CD4-positive, alpha-beta T cell treated with Interleukin-15 for 1 hour (primary cell): ENCODE results near the gene NFAM1.

Experiments
- DNase-seq: peaks from one replicate; pipeline ENCODE4 v3.0.0-alpha.2; 2020

Gene NFAM1

GRCh38 chr22:42439021-42439567, 6.9 kb upstream of the NFAM1 start:
- DNase-seq: no peak

- DNase-seq: no peak
Observed at GRCh38 chr22:42438293-42438650, 6.1 kb upstream of the NFAM1 start.

GRCh38 chr22:42437488-42438292, 5.5 kb upstream of the NFAM1 start:
- DNase-seq: peak; percentile 83

- DNase-seq: no peak
Observed at GRCh38 chr22:42436404-42436803, 4.2 kb upstream of the NFAM1 start.

- DNase-seq: no peak
Observed at GRCh38 chr22:42434748-42435425, 2.7 kb upstream of the NFAM1 start.

GRCh38 chr22:42433754-42434682, 1.8 kb upstream of the NFAM1 start:
- no peak for DNase-seq

GRCh38 chr22:42432818-42433217, 615 bp upstream of the NFAM1 start:
- DNase-seq: no peak

- DNase-seq: no peak
Observed at GRCh38 chr22:42431401-42432019, 693 bp downstream of the NFAM1 start.

- DNase-seq: peak; percentile 33
Observed at GRCh38 chr22:42430528-42431125, 1.6 kb downstream of the NFAM1 start.

GRCh38 chr22:42428760-42429159, 3.4 kb downstream of the NFAM1 start:
- DNase-seq: no peak

GRCh38 chr22:42428025-42428424, 4.2 kb downstream of the NFAM1 start:
- DNase-seq: no peak

GRCh38 chr22:42427167-42427566, 5.0 kb downstream of the NFAM1 start:
- DNase-seq: no peak

GRCh38 chr22:42425989-42426355, 6.2 kb downstream of the NFAM1 start:
- no peak for DNase-seq

- DNase-seq: no peak
Observed at GRCh38 chr22:42425337-42425988, 6.7 kb downstream of the NFAM1 start.

GRCh38 chr22:42419243-42419881, 12.8 kb downstream of the NFAM1 start:
- DNase-seq: no peak

GRCh38 chr22:42418811-42419242, 13.4 kb downstream of the NFAM1 start:
- DNase-seq: no peak

GRCh38 chr22:42417645-42418305, 14.4 kb downstream of the NFAM1 start:
- no peak for DNase-seq

- DNase-seq: no peak
Observed at GRCh38 chr22:42416671-42417230, 15.5 kb downstream of the NFAM1 start.

GRCh38 chr22:42414565-42415303, 17.5 kb downstream of the NFAM1 start:
- DNase-seq: no peak
